LNCaP clone FGC (cell line): ENCODE data around the gene SIN3B.
A peak's percentile ranks its signal among the peaks of the same experiment; 100 is the strongest.

Source experiments
- DNase-seq: peaks from one replicate; pipeline ENCODE4 v3.0.0-alpha.2; 2011; ENCODE audit warnings: low read depth
- H3K4me3 ChIP-seq: 2 replicates; pipeline ENCODE4 v1.5.1; 2011; ENCODE audit warnings: mild to moderate bottlenecking, low read depth, low read length, control low read depth
- TF ChIP-seq, protein P1 (sequence below): IDR thresholded peaks from 2 replicates; pipeline ENCODE4 v1.5.1; 2012; ENCODE audit warnings: mild to moderate bottlenecking; ENCODE audit not compliant: control insufficient read depth, insufficient read depth; ENCODE audit errors: extremely low read depth

The SIN3B gene

DNA sequence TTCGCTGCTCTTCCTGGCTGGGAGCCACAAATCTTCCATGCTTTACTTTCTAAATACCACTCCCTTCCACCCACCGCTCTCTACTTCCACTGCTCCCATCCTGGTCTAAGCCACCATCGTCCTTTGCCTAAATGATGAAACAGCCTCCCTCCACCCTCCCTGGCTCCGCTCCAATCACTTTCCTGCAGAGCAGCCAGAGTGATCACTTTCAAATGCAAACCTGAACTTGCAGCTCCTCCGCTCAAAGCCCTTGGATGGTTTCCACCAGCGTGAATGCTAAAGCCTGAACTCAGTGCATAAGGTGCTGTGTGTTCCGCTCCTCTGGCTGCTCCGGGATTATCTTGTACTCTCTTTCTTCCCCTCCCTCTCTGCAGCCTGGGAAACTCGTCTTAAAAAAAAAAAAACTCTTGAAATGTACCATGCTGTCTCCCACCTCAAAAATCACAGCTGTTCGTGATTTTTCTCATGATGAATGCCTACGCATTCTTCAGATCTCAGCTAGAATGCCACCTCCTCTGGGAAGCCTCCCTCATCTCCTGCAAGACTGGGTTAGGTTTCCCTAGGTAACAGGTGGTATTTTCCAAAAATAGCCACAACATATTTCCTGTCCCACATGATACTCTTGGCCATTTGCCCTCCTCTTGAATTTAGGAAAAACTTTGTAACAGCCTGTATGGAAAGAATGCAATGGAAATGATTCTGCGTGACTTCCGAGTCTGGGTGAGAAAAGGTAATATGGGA is 3.7 kb upstream of the SIN3B start:
- TF ChIP-seq, protein P1, sequence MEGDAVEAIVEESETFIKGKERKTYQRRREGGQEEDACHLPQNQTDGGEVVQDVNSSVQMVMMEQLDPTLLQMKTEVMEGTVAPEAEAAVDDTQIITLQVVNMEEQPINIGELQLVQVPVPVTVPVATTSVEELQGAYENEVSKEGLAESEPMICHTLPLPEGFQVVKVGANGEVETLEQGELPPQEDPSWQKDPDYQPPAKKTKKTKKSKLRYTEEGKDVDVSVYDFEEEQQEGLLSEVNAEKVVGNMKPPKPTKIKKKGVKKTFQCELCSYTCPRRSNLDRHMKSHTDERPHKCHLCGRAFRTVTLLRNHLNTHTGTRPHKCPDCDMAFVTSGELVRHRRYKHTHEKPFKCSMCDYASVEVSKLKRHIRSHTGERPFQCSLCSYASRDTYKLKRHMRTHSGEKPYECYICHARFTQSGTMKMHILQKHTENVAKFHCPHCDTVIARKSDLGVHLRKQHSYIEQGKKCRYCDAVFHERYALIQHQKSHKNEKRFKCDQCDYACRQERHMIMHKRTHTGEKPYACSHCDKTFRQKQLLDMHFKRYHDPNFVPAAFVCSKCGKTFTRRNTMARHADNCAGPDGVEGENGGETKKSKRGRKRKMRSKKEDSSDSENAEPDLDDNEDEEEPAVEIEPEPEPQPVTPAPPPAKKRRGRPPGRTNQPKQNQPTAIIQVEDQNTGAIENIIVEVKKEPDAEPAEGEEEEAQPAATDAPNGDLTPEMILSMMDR = no peak
- DNase-seq = peak; percentile 49
- peak overlapping the region; percentile 42 for H3K4me3 ChIP-seq

DNA sequence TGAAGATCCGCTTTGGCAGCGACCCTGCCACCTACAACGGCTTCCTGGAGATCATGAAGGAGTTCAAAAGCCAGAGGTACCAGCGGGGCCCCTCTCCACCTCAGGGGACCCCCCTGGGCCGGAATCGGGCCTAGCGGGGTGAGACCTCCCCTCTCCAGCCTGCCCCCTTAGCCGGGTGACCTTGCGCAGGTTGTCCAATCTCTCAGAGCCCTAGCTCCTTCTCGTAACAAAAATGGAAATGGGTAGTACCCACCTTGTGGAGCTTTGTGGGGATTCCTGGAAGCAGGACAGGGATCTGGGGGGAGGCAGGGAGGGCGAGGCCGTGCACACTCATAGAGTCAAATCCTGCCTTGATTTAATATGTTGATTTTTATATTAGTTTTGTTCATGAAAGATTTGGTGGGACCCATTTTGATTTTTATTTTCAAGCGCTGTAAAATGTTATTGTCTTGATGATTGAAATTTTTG is 658 bp downstream of the SIN3B start:
- H3K4me3 ChIP-seq = peak overlapping the region; percentile 95
- DNase-seq = no peak
- TF ChIP-seq, protein P1 = no peak

DNA sequence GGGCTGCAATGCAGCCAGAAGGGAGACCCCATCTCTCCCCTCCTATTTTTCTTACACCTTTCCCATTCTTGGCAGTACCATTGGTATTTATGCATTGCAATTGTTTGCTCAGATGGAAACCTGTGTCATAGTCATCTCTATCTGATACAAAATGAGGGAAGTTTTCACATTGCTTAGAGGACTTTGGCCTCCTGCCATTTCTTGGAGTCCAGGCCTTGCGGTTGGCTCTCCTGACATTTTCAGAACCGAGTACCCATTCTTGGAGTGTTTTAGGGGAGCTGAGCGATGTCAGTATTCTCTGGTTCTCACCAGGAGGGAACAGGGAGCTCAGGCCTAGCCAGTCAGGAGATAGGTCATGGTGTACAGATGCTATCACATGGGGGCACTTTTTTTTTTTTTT is 1.5 kb downstream of the SIN3B start:
- peak overlapping the region; percentile 95 for H3K4me3 ChIP-seq
- no peak for DNase-seq
- TF ChIP-seq, protein P1 = no peak

DNA sequence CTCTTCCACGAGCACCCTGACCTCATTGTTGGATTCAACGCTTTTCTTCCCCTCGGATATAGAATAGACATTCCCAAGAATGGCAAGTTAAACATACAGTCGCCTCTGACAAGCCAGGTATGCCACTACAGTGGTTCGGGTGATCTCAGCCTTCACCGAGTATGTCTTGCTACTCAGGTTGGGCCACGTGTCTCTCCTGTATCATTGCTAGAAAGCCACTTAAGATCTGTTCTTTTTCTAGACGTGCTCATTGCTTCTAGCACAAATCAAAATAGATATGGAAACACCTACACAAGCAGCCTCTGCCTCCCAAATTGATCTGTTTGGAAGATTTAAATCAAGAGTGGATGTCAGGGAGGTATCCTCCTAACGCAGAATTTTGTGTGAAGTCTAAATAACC is 2.3 kb downstream of the SIN3B start:
- no peak overlapping the region for H3K4me3 ChIP-seq
- DNase-seq = no peak
- TF ChIP-seq, protein P1 = no peak

DNA sequence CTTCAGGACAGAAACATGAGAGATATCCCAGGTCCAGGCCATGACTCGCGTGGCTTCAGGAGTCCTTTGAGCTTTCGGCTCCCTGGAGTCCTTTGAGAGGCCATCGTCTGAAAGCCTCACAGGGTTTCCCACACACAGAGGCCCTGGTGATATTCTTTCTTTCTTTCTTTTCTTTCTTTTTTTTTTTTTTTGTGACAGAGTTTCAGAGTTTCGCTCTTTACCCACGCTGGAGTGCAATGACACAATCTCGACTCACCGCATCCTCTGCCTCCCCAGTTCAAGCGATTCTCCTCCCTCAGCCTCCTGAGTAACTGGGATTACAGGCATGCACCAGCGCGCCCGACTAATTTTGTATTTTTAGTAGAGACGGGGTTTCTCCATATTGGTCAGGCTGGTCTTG is 5.5 kb downstream of the SIN3B start:
- no peak overlapping the region for H3K4me3 ChIP-seq
- TF ChIP-seq, protein P1 = no peak
- DNase-seq = no peak

DNA sequence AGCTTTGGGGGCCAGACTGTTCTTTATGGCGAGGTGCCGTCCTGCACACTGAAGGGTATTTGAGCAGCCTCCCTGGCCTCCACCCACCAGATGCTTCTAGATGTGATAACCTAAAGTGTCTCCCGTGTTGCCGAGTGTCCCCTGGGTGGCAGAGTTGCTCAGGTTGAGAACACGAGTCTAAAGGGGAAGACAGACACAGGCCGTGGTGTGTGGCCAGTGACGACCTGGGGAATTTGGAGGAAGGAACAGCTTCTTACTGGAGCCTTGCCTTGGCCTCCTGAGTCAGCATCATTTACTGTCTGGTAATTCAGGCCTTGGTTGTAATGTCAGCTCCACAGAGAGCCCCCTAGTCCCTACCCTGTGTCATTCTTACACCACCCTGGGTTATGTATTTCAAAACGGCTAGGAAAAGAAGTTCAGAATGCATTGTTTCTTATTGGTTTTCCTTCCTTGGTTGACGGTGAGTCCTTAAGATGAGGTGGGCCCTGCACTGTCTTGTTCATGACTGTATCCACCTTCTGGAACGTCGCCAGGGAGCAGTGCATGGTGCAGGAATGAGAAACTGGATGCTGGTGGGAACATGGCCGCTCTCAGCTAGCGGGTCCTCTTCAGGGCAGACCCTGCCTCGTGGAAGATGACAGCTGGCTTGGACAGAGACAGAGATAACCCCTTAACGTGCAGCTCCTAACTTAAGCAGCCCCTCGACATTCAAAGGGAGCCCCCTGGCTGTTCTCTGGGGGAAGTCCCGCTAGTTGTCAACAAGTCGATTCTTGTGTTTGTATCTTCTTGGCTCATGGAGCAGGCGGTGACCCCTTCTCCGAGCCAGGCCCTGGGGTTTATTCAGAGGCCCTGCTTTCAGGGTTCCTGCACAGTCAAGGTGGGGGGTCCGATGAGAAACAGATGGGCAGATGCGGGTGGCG is 7.2 kb downstream of the SIN3B start:
- DNase-seq = no peak
- TF ChIP-seq, protein P1 = no peak; the same call in 1 of the 2 replicates
- H3K4me3 ChIP-seq = no peak overlapping the region
